Glutamatergic neuron (in vitro differentiated cells): ENCODE results near the gene GJC2. TPM values are rescaled to one million over a fixed set of nuclear protein-coding genes. Genes with fewer than 3 reads are reported as not detected.

Experiments
- DNase-seq: peaks from one replicate; pipeline ENCODE4 v3.0.0; 2022
- H3K27ac Mint-ChIP-seq: one replicate; pipeline ENCODE4 v1.8.0; 2020; ENCODE audit warnings: mild to moderate bottlenecking, mixed read lengths, inconsistent platforms; ENCODE audit not compliant: unreplicated experiment
- H3K27me3 Mint-ChIP-seq: one replicate; pipeline ENCODE4 v1.8.0; 2020; ENCODE audit warnings: mild to moderate bottlenecking, moderate library complexity, mixed read lengths, inconsistent platforms; ENCODE audit not compliant: unreplicated experiment
- H3K36me3 Mint-ChIP-seq: one replicate; pipeline ENCODE4 v1.8.0; 2020; ENCODE audit warnings: mild to moderate bottlenecking, mixed read lengths, inconsistent platforms; ENCODE audit not compliant: unreplicated experiment
- H3K4me1 Mint-ChIP-seq: one replicate; pipeline ENCODE4 v1.8.0; 2020; ENCODE audit warnings: mild to moderate bottlenecking, low read depth, mixed read lengths, inconsistent platforms; ENCODE audit not compliant: unreplicated experiment
- H3K4me3 Mint-ChIP-seq: one replicate; pipeline ENCODE4 v1.8.0; 2020; ENCODE audit warnings: mild to moderate bottlenecking, mixed read lengths, inconsistent platforms; ENCODE audit not compliant: unreplicated experiment
- H3K9me3 Mint-ChIP-seq: one replicate; pipeline ENCODE4 v1.8.0; 2020; ENCODE audit warnings: mild to moderate bottlenecking, moderate library complexity, mixed read lengths, inconsistent platforms; ENCODE audit not compliant: unreplicated experiment
- total RNA-seq: library from RNA; stranded (reverse); fragmentation: NEBNext Ultra II Directional; extraction: Animal tissue kit (Norgen Biotek cat#: 25700); gene quantifications from one replicate; pipeline ENCODE4 v1.2.1, GENCODE V29; 2021; ENCODE audit not compliant: unreplicated experiment
- TF ChIP-seq, protein P1 (sequence below): fragments of 200-600 bp; sonication (generic); IDR thresholded peaks from one replicate; pipeline ENCODE4 v1.5.0; 2021; ENCODE audit not compliant: partially characterized antibody, unreplicated experiment

GJC2 gene
- total RNA-seq, 1 donor from 2014 or later, result 3.0 TPM

DNA sequence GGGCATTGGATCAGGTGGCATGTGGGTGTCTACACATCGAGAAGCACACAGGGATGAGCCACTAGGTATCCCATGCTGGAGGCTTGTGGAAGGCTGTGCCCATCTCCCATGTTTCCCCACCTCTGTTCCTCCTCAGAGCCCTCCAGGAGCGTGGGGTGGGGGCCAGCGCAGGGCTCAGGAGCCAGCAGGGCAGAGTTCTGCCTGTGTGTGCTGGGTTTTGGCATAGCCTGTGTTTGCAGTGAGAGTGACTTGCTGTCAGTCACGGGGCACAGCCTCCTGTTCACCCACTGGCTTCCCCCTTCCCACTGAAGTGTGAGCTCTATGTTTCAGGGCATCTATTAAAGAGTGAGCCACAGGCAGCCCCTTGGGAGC lies 26.3 kb downstream of the GJC2 start:
- peaks cover 3% of the 10 kb centered on the region for H3K27me3 Mint-ChIP-seq
- H3K4me3 Mint-ChIP-seq, result no peak overlapping the region
- no peaks in the 10 kb centered on the region for H3K36me3 Mint-ChIP-seq
- no peak for DNase-seq
- peaks cover 2% of the 10 kb centered on the region for H3K9me3 Mint-ChIP-seq
- TF ChIP-seq, protein P1, sequence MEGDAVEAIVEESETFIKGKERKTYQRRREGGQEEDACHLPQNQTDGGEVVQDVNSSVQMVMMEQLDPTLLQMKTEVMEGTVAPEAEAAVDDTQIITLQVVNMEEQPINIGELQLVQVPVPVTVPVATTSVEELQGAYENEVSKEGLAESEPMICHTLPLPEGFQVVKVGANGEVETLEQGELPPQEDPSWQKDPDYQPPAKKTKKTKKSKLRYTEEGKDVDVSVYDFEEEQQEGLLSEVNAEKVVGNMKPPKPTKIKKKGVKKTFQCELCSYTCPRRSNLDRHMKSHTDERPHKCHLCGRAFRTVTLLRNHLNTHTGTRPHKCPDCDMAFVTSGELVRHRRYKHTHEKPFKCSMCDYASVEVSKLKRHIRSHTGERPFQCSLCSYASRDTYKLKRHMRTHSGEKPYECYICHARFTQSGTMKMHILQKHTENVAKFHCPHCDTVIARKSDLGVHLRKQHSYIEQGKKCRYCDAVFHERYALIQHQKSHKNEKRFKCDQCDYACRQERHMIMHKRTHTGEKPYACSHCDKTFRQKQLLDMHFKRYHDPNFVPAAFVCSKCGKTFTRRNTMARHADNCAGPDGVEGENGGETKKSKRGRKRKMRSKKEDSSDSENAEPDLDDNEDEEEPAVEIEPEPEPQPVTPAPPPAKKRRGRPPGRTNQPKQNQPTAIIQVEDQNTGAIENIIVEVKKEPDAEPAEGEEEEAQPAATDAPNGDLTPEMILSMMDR, result no peak
- H3K4me1 Mint-ChIP-seq, result peaks cover 5% of the 10 kb centered on the region
- H3K27ac Mint-ChIP-seq, result no peak overlapping the region

DNA sequence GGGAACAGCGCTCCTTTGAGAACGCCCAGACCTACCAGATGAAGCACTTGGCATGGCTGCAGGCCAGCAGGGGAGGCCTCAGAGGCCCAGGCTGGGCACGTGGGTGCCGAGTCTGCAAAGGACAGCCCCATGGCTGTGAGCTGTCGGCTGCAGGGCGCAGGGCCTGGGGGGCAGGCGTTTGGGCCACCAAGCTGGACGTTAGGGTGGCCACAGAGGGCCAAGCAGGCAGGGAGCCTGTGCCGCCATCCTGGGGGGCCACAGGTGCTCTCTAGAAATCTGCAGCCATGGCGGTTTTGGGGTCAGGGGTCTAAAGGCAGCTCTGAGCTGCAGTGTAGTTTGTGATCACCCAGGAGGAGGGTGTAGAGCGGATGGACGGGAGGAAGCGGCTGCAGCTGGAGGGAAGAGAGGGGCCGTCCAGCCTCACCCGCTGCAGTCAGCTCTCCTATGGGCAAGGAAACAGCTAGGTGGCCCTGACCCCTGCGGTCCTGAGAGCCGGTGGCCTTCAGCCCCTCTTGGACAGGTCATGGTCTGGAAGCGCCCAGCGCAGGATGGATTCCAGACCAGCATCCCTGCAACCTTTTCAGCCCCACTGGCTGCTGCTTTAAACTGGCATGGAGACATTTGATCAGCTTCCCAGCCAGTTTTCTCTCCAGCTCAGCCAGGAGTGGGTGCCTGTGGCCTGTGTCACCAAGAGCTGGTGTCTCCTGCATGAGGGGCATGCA lies 26.9 kb downstream of the GJC2 start:
- Mint-ChIP-seq H3K9me3 (peaks cover 2% of the 10 kb centered on the region), H3K36me3 (no peaks in the 10 kb centered on the region), H3K27me3 (peaks cover 3% of the 10 kb centered on the region), H3K27ac (no peak overlapping the region), H3K4me1 (peaks cover 5% of the 10 kb centered on the region), H3K4me3 (no peak overlapping the region)
- TF ChIP-seq, protein P1, result no peak
- no peak for DNase-seq

DNA sequence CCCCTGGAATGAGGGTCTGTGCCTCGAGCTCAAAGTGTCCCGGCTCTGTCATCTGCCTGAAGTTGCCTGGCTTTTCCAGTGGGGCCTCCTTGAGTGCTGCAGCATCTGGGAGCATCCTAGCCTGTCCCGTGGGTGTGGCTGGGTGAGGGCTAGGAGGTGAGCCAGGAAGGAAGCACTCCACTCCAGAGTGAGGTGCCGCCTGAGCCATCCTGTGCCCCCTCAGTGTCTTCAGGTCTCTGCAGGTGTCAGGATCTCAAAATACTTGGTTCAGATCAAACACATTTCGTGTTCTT lies 27.4 kb downstream of the GJC2 start:
- Mint-ChIP-seq H3K36me3 (no peaks in the 10 kb centered on the region), H3K9me3 (peaks cover 2% of the 10 kb centered on the region), H3K4me1 (peaks cover 5% of the 10 kb centered on the region)

DNA sequence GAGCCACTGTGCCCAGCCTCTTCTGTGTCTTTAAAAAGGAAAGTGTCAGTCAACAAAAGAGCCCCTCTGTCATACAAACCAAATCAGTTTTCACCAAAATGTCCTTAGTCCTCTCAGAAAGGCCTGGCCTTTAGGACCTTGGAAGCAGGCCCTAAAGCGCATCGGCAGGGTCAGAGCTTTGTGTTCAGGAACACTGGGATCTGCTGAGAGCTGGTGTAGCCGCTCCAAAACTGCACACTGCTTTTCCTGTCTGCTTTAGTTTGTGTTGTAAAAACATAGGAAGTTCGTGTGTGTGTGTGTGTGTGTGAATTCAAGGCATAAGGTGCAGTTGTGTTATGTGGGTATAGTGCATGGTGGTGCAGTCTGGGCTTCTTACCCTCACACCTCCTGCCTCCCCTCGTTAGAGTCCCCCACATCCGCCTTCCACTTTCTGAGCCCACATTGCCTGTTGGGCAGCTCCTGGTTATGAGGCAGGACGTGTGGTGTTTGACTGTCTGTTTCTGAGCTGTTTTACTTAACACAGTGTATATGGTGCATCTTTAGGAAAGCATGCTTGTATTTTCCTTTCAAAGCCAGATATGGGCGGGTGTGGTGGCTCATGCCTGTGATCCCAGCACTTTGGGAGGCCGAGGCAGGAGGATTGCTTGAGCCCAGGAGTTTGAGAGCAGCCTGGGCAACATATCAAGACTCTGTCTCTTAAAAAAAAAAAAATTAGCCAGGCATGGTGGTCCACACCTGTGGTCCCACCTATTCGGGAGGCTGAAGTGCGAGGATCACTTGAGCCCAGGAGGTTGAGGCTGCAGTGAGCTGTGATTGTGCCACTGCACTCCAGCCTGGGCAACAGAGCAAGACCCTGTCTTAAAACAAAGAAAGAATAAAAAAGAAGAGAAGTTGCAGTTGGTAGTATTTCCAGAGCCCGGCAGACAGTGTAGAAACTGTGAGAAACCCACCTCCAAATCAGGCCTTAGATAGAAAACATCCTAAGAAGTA lies 28.3 kb downstream of the GJC2 start:
- TF ChIP-seq, protein P1, result no peak
- H3K4me1 Mint-ChIP-seq, result peaks cover 5% of the 10 kb centered on the region
- H3K4me3 Mint-ChIP-seq, result no peak overlapping the region
- no peak overlapping the region for H3K27ac Mint-ChIP-seq
- no peak for DNase-seq
- peaks cover 2% of the 10 kb centered on the region for H3K9me3 Mint-ChIP-seq
- H3K36me3 Mint-ChIP-seq, result no peaks in the 10 kb centered on the region
- H3K27me3 Mint-ChIP-seq, result peaks cover 2% of the 10 kb centered on the region

More for the DNA sequence above, 27.4 kb downstream of the GJC2 start:
- Mint-ChIP-seq H3K27me3 (peaks cover 2% of the 10 kb centered on the region), H3K27ac (no peak overlapping the region), H3K4me3 (no peak overlapping the region)
- DNase-seq, result no peak
- TF ChIP-seq, protein P1, result no peak
